T-helper 9 cell (primary cell): ENCODE results near the gene LIN9.
A peak's percentile ranks its signal among the peaks of the same experiment; 100 is the strongest.
"Not testable (repeated sequence)": the region's sequence is repeated elsewhere in the genome, so short reads cannot be mapped to it uniquely, and the experiment has no call there.

Source experiments
- DNase-seq: peaks from one replicate; pipeline ENCODE4 v3.0.0-alpha.2; 2020

LIN9 gene

GRCh38 chr1:226209307-226210059, 99.5 kb downstream of the LIN9 start:
- no peak for DNase-seq

DNA sequence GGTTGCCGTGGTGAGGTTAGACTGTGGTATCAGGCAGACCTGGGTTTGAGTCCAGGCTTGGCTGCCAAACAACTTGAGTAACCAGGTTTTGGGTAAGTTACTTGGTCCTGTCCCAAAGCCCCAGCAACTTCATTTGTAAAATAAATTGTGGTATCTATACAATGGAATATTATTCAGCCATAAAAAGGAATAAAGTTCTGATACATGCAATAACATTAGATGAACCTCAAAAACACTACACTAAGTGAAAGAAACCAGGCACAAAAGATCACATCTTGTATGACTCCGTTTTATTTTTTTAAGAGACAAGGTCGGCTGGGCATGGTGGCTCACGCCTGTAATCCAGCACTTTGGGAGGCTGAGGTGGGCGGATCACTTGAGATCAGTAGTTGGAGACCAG, 101.9 kb downstream of the LIN9 start:
- no peak for DNase-seq

- DNase-seq: no peak
These were observed 104.8 kb downstream of the LIN9 start for GRCh38 chr1:226204198-226204597.

DNA sequence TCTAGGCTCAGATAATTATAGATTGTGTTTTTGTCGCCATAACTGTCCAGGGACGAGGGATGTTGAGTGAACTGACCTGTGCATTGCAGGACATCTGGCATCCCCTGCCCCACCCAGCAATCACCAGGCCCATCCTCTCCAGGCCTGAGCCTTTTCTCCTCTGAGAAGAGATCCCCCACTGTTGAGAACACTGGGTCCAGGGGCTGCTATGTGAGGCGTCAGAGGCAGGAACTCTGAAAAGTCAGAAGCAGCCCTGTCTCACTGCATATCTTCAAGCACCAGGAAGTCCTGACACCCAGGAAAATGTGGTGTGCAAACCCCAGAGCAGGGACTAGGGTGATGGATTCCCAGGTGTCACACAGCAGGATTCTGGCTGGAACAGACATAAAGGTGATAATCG, 105.3 kb downstream of the LIN9 start:
- no peak for DNase-seq

DNA sequence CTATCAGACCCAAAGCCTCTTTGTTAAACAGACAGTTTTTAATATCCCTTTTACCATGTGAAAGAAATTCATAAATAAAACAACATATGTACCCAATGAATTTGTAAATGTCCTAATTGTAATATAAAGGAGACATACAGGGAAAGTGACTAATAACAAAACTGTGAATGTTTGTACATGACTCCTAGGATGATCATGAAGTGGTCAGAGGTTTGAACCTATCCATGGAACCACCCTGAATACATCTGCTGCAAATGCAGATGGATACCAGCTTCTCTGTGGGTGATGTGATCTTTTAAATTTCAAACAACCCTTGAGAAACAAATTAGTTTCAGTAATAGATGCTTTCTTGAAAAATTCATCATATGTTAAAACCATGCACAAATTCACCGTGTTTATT, 105.7 kb downstream of the LIN9 start:
- no peak for DNase-seq

DNA sequence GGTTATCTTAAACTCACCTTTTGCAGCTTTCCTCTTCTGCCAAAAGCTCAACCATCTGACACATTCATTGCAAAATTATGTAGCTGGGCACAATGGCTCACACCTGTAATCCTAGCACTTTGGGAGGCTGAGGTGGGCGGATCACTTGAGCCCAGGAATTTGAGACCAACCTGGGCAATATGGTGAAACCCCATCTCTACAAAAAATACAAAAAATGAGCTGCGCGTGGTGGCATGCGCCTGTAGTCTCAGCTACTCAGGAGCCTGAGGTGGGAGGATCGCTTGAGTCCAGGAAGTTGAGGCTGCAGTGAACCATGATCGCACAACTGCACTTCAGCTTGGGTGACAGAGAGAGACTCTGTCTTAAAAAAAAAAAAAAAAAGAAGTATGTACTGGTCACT, 106.3 kb downstream of the LIN9 start:
- not testable (repeated sequence) for DNase-seq

DNA sequence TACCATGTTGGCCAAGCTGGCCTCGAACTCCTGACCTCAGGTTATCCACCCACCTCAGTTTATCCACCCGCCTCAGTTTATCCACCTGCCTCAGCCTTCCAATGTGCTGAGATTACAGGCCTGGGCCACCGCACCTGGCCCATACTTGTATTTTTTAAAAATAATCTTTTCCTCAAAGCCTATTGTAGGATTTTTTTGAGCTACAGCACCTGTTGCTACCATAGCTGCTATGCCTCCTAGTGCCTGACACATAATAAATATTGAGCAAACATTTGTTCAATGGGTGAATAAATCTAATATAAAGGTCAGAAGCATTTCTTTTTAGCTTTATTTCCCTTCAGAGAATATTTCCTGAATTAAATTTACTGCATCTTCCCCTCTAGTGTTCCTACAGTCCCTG, 106.7 kb downstream of the LIN9 start:
- DNase-seq: no peak

DNA sequence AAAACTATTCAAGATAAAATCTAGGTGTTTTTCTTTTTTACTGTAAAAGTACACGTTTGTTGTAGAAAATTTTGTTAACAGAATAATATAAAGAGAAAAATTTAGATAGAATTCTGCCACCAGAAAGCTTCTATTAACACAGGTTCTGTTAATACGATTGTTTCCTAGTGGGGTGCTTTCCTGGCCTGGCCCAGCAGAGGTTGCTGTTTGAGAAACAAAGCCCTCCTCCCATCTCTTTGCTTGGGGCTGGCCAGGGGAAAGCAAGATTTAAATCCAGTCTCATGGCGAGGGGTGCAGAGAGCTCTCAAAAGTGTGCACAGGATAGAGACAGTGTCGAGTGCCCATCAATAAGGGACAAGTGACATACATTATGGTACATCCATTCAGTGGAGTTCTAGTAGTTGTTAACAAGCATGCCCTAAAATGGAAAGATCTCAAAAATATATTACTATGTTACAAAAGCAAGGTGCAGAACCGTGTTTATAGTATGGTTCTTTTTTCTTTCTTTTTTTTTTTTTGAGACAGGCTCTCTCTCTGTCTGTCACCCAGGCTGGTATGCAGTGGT, 107.9 kb downstream of the LIN9 start:
- DNase-seq: no peak

DNA sequence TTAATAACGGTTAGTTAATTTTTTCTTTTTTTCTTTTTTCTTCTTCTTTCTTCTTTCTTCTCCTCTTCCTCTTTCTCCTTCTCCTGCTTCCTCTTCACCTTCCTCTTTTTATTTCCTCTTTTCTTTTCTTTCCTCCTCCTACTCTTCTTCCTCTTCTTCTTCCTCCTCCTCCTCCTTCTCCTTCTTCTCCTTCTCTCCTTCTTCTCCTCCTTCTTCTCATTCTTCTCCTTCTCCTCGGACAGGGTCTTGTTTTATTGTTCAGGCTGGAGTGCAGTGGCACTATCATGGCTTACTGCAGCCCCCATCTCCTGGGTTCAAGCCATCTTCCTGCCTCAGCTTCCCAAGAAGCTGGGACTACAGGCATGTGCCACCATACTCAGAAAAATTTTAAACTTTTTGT, 109.0 kb downstream of the LIN9 start:
- no peak for DNase-seq

GRCh38 chr1:226195144-226195543, 113.8 kb downstream of the LIN9 start:
- no peak for DNase-seq

DNA sequence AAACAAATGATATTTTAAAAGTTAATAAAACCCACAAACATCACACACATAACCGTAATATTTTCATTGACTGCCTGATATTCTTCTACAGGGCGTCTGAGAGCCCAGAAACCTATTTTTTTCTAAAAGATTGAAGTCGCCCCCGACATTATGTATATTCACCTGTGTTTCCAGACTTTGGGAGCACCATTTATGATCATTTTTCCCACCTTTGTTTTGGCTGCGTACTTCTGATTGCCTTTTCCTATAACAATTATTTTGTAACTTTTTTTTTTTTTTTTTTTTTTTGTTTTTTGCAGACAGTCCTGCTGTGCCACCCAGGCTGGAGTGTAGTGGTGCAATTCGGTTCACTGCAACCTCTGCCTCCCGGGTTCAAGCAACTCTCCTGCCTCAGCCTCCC, 121.6 kb downstream of the LIN9 start:
- DNase-seq: no peak

DNA sequence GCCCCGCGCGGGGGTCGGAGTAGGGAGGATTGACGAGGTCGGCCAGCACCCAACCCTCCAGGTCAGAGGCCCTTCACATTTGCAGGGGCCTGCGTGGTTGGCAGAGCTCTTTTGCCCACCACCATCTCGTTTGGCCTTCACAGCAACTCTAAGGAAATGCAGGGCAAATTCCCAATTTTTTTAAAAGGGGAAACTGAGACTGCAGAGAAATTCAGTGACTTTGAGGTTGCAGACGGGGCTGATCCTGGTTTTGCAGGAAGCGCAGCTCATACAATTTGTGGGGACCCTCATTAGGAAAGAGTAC, 122.0 kb downstream of the LIN9 start:
- no peak for DNase-seq

GRCh38 chr1:226186124-226187018, 122.6 kb downstream of the LIN9 start, which contains the start of gene ACBD3:
TSS of gene ACBD3 (minus strand) at chr1:226186741. CDS start at chr1:226186675, 66 bp downstream.
- DNase-seq: peak; percentile 79

DNA sequence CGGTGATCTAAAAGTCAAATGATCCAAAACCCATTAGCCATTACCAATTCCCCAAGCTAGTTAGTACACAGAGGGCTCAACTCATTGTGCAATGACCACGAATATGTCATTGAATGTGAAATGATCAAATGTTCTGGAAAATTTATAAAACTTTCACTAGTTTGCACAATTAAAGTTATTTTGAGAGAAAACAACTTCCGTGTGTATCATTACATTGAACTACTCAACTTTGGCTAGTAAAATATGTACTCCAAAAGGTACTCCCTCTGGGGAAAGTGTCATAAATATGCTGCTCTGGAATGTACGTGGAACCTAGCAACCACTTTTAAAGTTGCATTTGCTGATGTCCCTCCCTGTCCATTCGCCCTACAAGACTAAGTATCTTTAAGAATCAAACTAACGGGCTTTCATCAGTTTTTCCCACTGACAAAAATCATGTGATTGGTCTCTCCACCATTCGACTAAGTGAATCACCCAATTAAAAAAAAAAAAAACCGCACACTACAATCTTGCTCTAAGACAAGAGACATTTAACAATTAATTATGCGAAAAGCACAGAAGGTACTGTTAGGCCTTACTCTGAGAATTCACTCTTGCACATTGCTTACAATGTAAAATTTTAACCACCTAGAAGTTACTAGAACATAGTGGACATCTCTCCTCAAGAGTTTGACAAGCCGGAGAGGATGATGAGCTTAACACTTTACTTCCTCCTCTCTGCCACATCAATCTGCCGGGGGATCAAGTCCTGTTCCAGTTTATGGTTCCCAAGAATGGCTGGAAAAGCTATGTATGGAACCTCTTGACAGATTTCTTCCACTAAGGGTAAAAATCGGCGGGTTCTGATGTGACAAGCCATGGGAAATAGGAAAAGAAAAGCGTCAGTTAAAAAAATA, 123.6 kb downstream of the LIN9 start:
- DNase-seq: no peak

DNA sequence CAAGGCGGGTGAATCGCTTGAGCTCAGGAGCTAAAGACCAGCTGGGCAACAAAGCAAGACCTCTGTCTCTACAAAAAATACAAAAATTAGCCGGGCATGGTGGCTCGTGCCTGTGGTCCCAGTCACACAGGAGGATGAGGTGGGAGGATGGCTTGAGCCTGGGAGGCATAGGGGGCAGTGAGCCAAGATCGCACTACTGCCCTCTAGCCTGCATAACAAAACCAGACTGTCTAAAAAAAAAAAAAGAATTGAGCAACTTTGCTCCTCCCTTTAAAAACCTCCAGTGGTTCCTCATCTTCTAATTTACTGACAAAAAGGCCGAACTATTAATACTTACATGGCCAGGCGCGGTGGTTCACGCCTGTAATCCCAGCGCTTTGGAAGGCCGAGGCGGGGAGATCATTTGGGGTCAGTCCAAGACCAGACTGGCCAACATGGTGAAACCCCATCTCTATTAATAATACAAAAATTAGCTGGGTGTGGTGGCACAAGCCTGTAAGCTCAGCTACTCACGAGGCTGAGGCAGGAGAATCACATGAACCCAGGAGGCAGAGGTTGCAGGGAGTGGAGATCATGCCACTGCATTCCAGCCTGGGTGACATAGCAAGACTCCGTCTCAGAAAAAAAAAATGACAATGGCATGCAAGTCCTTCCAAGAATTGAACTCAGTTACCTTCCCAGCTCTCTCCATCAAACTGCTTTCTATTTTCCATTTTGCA, 126.8 kb downstream of the LIN9 start:
- no peak for DNase-seq
